CD4-positive, alpha-beta T cell (primary cell): ENCODE data around the gene RNF32. TPM values are rescaled to one million over a fixed set of nuclear protein-coding genes. Genes with fewer than 3 reads are reported as not detected.

Experiments used
- ATAC-seq: fragments of 200-7000 bp; cut with Tn5 transposase; one replicate; pipeline ENCODE4 v1.10.0; 2022; ENCODE audit warnings: mild to moderate bottlenecking; ENCODE audit not compliant: poor library complexity
- CTCF ChIA-PET: fragments of 350-600 bp; sonication (Branson Sonifier 250); formaldehyde crosslinking; loops from one replicate; lab custom pipeline; 2021; ENCODE audit warnings: antibody characterized with exemption, inconsistent platforms; lab: Charles Lee
- POLR2A ChIA-PET: fragments of 350-600 bp; sonication (Branson Sonifier 250); formaldehyde crosslinking; loops from one replicate; lab custom pipeline; 2021; ENCODE audit warnings: antibody characterized with exemption, inconsistent platforms; lab: Charles Lee
- DNase-seq, 14 experiments: peaks; one replicate each; pipeline ENCODE4 v3.0.0-alpha.2; 2013 to 2020; ENCODE audit warnings: mixed read lengths in 2 of 14
- H3K27ac ChIP-seq, 2 donors: one replicate each; pipeline versions ENCODE4 v1.5.1 to v1.7.0; 2013; ENCODE audit warnings: low read length in 2 of 2, low read depth in 1 of 2, mild to moderate bottlenecking in 1 of 2
- H3K27me3 ChIP-seq, 2 experiments: 1 replicate in 1 of 2; 2 replicates in 1 of 2; pipeline versions ENCODE4 v1.6.1 to v1.7.0; 2013; ENCODE audit warnings: low read length in 2 of 2, control low read depth in 1 of 2, mild to moderate bottlenecking in 1 of 2, moderate library complexity in 1 of 2; ENCODE audit not compliant: insufficient read depth in 2 of 2, control insufficient read depth in 1 of 2
- H3K36me3 ChIP-seq: one replicate; pipeline ENCODE4 v1.6.1; 2013; ENCODE audit warnings: low read length, control low read depth; ENCODE audit not compliant: insufficient read depth
- H3K4me1 ChIP-seq: one replicate; pipeline ENCODE4 v1.6.1; 2013; ENCODE audit warnings: low read length, control low read depth; ENCODE audit not compliant: insufficient read depth
- H3K4me3 ChIP-seq: one replicate; pipeline ENCODE4 v1.5.1; 2013; ENCODE audit warnings: mild to moderate bottlenecking, low read length, moderate library complexity
- H3K9me3 ChIP-seq, 2 experiments: 1 replicate in 1 of 2; 2 replicates in 1 of 2; pipeline versions ENCODE4 v1.6.1 to v1.7.0; 2013; ENCODE audit warnings: low read length in 2 of 2, mild to moderate bottlenecking in 2 of 2, control low read depth in 1 of 2, moderate library complexity in 1 of 2; ENCODE audit not compliant: control insufficient read depth in 1 of 2, insufficient read depth in 1 of 2
- H3K27ac Mint-ChIP-seq: one replicate; pipeline ENCODE4 v1.8.0; 2020; ENCODE audit warnings: mixed read lengths
- H3K27me3 Mint-ChIP-seq: one replicate; pipeline ENCODE4 v1.8.0; 2021; ENCODE audit warnings: mixed read lengths
- H3K36me3 Mint-ChIP-seq: one replicate; pipeline ENCODE4 v1.8.0; 2021; ENCODE audit warnings: low read depth, mixed read lengths
- H3K4me1 Mint-ChIP-seq: one replicate; pipeline ENCODE4 v1.8.0; 2021; ENCODE audit warnings: low read depth, mixed read lengths
- H3K4me3 Mint-ChIP-seq: one replicate; pipeline ENCODE4 v1.8.0; 2020; ENCODE audit warnings: mild to moderate bottlenecking, mixed read lengths
- H3K9me3 Mint-ChIP-seq: one replicate; pipeline ENCODE4 v1.8.0; 2020; ENCODE audit warnings: mixed read lengths
- intact Hi-C, 2 experiments: fragments of 100-400 bp; cut with DNase I in 1 of 2; cut with micrococcal nuclease in 1 of 2; formaldehyde crosslinking; loops; one replicate each; pipeline versions ENCODE4 v1.15.1 to v1.9.0; 2023 to 2025; cut with DNase I, micrococcal nuclease
- total RNA-seq, 174 experiments: library from RNA in 2 of 174; stranded (reverse) in 2 of 174; gene quantifications; one replicate each; pipeline ENCODE4 v1.2.3 and lab custom pipeline; 2021 to 2026
- TF ChIP-seq, protein P1 (sequence below): fragments of 200-600 bp; IDR thresholded peaks from one replicate; pipeline ENCODE4 v1.8.0; 2022; ENCODE audit warnings: antibody characterized with exemption, mild to moderate bottlenecking

The RNF32 gene
- total RNA-seq, 2 experiments from 2014 or later: 0.99 TPM; not detected in 1

DNA sequence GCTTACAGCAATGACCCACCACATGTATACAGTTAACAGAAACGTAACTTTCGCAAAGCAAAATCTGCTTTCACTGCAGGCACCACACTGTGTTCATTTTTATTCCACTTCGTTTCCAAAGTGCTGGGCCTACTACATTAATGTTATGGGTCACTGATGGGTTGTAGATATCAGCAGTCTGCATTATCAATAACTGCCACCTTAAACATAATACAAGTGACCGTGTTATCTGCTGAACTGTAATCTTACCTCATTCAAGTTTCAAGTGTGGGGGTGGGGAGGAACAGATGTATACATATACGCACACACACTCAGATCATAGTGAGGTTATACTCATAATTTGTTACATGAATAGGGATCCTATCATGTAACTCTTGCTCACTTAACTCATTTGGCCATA lies 21.1 kb downstream of the RNF32 start:
- Histone ChIP-seq H3K4me1 (no peaks in the 10 kb centered on the region), H3K36me3 (no peaks in the 10 kb centered on the region), H3K27ac (no peak overlapping the region), H3K27me3 (no peaks in the 10 kb centered on the region), H3K9me3 (no peaks in the 10 kb centered on the region), H3K4me3 (no peak overlapping the region)
- TF ChIP-seq, protein P1, sequence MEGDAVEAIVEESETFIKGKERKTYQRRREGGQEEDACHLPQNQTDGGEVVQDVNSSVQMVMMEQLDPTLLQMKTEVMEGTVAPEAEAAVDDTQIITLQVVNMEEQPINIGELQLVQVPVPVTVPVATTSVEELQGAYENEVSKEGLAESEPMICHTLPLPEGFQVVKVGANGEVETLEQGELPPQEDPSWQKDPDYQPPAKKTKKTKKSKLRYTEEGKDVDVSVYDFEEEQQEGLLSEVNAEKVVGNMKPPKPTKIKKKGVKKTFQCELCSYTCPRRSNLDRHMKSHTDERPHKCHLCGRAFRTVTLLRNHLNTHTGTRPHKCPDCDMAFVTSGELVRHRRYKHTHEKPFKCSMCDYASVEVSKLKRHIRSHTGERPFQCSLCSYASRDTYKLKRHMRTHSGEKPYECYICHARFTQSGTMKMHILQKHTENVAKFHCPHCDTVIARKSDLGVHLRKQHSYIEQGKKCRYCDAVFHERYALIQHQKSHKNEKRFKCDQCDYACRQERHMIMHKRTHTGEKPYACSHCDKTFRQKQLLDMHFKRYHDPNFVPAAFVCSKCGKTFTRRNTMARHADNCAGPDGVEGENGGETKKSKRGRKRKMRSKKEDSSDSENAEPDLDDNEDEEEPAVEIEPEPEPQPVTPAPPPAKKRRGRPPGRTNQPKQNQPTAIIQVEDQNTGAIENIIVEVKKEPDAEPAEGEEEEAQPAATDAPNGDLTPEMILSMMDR: no peak
- Mint-ChIP-seq H3K27me3 (peaks cover 6% of the 10 kb centered on the region), H3K9me3 (no peaks in the 10 kb centered on the region), H3K4me3 (no peak overlapping the region), H3K27ac (no peak overlapping the region), H3K36me3 (no peaks in the 10 kb centered on the region), H3K4me1 (no peaks in the 10 kb centered on the region)
- CTCF ChIA-PET: no interaction called here
- DNase-seq (no peak), ATAC-seq (no peak)
- intact Hi-C loops: no loop called here
- POLR2A ChIA-PET: no interaction called here

DNA sequence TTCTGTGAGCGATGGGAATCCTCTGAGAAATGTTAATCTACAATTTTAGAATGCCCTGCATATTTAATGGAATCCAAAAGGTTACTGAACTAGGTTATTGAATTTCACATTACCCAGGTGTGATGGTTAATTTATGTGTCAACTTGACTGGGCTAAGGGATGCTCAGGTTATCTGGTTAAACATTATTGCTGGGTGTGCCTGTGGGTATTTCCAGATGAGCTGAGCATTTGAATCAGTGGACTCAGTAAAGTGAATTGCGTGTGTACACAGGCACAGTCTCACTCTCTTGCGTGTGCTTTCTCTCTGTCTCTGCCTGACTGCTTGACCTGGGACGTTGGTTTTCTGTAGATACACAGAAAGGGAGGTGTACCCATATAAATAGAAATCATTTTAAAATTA lies 21.7 kb downstream of the RNF32 start:
- Histone ChIP-seq H3K4me3 (no peak overlapping the region), H3K9me3 (no peaks in the 10 kb centered on the region), H3K4me1 (no peaks in the 10 kb centered on the region), H3K27ac (no peak overlapping the region), H3K27me3 (no peaks in the 10 kb centered on the region), H3K36me3 (no peaks in the 10 kb centered on the region)
- H3K4me1 Mint-ChIP-seq: no peaks in the 10 kb centered on the region
- intact Hi-C loops: no loop called here
- TF ChIP-seq, protein P1: no peak
- H3K4me3 Mint-ChIP-seq: no peak overlapping the region
- ChIA-PET CTCF (no interaction called here), POLR2A (no interaction called here)
- no peak overlapping the region for H3K27ac Mint-ChIP-seq
- peaks cover 6% of the 10 kb centered on the region for H3K27me3 Mint-ChIP-seq
- ATAC-seq: no peak
- no peaks in the 10 kb centered on the region for H3K36me3 Mint-ChIP-seq
- no peak for DNase-seq
- H3K9me3 Mint-ChIP-seq: no peaks in the 10 kb centered on the region

DNA sequence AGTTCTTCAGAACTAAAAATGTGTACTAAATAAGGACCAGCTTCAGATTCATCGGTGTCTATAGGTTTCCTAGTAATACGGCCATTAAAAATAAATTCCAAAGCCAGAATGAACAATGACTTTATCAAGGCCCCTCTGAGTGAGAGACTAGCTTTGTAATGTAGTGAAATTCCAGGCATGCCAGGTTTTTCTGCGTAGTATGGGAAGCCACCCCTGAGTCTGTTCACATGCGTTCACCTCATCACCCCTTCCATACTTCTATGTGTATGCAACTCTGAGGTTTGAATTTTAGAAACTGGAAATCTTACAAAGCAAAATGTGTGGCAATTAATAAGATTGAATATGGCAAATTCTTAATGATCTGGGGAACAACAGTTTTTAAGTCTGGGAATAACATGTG lies 24.5 kb downstream of the RNF32 start:
- Mint-ChIP-seq H3K4me3 (no peak overlapping the region), H3K9me3 (no peaks in the 10 kb centered on the region), H3K27ac (no peak overlapping the region), H3K27me3 (no peaks in the 10 kb centered on the region), H3K4me1 (no peaks in the 10 kb centered on the region), H3K36me3 (no peaks in the 10 kb centered on the region)
- Histone ChIP-seq H3K27me3 (no peaks in the 10 kb centered on the region), H3K4me3 (no peak overlapping the region), H3K27ac (no peak overlapping the region), H3K36me3 (no peaks in the 10 kb centered on the region), H3K4me1 (no peaks in the 10 kb centered on the region), H3K9me3 (no peaks in the 10 kb centered on the region)
- DNase-seq (no peak), ATAC-seq (no peak)
- ChIA-PET POLR2A (no interaction called here), CTCF (no interaction called here)
- TF ChIP-seq, protein P1: no peak
- intact Hi-C loops: no loop called here
